Measurements from ENCODE around the gene MILR1.

Gene MILR1

DNA sequence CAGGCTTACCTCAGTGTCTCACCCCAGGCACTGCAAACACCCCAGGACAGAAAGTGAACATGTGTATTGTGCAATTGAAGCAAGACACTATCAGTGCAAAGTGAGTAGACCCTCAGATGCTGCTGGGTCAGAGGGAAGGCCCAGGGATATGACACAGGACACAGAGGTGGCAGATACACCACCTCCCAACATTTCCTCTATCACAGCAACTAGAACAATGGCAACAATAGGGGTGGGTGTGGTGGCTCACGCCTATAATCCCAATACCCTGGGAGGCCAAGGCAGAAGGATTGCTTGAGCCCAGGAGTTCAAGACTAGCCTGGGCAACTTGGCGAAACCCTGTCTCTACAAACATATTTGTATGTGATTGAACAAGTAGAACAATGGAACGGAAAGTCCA is 22.5 kb downstream of the MILR1 start:
- no peak overlapping the region for H3K4me3 ChIP-seq (ENCODE audit: low read length)
- TF ChIP-seq ZNF274 (IDR thresholded peaks at IDR 0.05; ENCODE audit: low read depth, low read length), result no peak

DNA sequence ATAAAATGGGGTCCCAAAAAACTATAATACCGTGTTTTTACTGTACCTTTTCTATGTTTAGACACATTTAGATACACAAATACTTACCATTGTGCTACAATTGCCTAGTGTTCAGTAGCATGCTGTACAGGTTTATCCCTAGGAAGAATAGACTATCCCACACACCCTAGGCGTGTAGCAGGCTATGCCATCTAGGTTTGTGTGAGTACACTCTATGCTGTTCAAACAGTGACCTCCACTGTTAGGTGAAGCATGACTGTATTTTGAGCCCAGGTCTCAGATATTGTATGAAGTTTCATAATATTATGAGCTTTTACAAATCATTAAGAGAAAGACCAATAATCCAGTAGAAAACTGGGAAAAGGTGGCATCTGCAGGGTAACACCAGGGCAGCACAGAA is 23.6 kb downstream of the MILR1 start:
- no peak overlapping the region for H3K4me3 ChIP-seq (ENCODE audit: low read length)
- TF ChIP-seq ZNF274 (IDR thresholded peaks at IDR 0.05; ENCODE audit: low read depth, low read length), result no peak

- no peak overlapping the region for H3K4me3 ChIP-seq (ENCODE audit: low read length)
- no peak for TF ChIP-seq ZNF274 (IDR thresholded peaks at IDR 0.05; ENCODE audit: low read depth, low read length)
These were observed 28.9 kb downstream of the MILR1 start for GRCh38 chr17:64477849-64478248.

GRCh38 chr17:64480951-64481350 is 32.0 kb downstream of the MILR1 start:
- no peak overlapping the region for H3K4me3 ChIP-seq (ENCODE audit: low read length)
- TF ChIP-seq ZNF274 (IDR thresholded peaks at IDR 0.05; ENCODE audit: low read depth, low read length), result no peak

- no peak overlapping the region for H3K4me3 ChIP-seq (ENCODE audit: low read length)
- TF ChIP-seq ZNF274 (IDR thresholded peaks at IDR 0.05; ENCODE audit: low read depth, low read length), result no peak
These were observed 35.5 kb downstream of the MILR1 start for GRCh38 chr17:64484380-64484779.

GRCh38 chr17:64488301-64488700 is 39.4 kb downstream of the MILR1 start:
- no peak for TF ChIP-seq ZNF274 (IDR thresholded peaks at IDR 0.05; ENCODE audit: low read depth, low read length)
- no peak overlapping the region for H3K4me3 ChIP-seq (ENCODE audit: low read length)

GRCh38 chr17:64491034-64491860 is 42.3 kb downstream of the MILR1 start:
- TF ChIP-seq ZNF274 (IDR thresholded peaks at IDR 0.05; ENCODE audit: low read depth, low read length), result no peak
- H3K4me3 ChIP-seq (ENCODE audit: low read length), result no peak overlapping the region

GRCh38 chr17:64491994-64492393 is 43.1 kb downstream of the MILR1 start:
- no peak for TF ChIP-seq ZNF274 (IDR thresholded peaks at IDR 0.05; ENCODE audit: low read depth, low read length)
- no peak overlapping the region for H3K4me3 ChIP-seq (ENCODE audit: low read length)

- no peak overlapping the region for H3K4me3 ChIP-seq (ENCODE audit: low read length)
- TF ChIP-seq ZNF274 (IDR thresholded peaks at IDR 0.05; ENCODE audit: low read depth, low read length), result no peak
These were observed 43.7 kb downstream of the MILR1 start for GRCh38 chr17:64492481-64493109.

DNA sequence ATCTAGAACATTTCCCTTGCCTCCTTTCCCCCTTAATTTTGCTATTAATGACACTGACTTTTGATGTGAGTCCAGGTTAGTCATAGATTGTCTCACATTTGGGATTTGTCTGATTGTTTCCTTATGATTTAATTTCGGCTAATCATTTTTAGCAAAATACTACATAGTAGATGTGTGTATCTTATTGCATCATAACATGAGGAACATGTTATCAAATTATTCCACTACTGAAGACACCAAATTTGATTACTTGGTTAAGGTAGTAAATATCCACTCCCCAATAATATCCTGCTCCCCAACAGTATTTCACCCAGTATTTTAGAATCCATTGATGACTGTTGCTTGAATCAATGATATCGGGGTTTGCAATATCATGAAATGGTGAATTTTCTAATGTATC is 45.2 kb downstream of the MILR1 start:
- H3K4me3 ChIP-seq (ENCODE audit: low read length), result no peak overlapping the region
- TF ChIP-seq ZNF274 (IDR thresholded peaks at IDR 0.05; ENCODE audit: low read depth, low read length), result no peak

- peak overlapping the region; percentile 93; the same call in 1 of the 2 replicates for H3K4me3 ChIP-seq (ENCODE audit: low read length)
These were observed 46.4 kb downstream of the MILR1 start for GRCh38 chr17:64495300-64495699.

- no peak for TF ChIP-seq ZNF274 (IDR thresholded peaks at IDR 0.05; ENCODE audit: low read depth, low read length)
- H3K4me3 ChIP-seq (ENCODE audit: low read length), result peak overlapping the region; percentile 93
These were observed 47.5 kb downstream of the MILR1 start for GRCh38 chr17:64496348-64496785.

DNA sequence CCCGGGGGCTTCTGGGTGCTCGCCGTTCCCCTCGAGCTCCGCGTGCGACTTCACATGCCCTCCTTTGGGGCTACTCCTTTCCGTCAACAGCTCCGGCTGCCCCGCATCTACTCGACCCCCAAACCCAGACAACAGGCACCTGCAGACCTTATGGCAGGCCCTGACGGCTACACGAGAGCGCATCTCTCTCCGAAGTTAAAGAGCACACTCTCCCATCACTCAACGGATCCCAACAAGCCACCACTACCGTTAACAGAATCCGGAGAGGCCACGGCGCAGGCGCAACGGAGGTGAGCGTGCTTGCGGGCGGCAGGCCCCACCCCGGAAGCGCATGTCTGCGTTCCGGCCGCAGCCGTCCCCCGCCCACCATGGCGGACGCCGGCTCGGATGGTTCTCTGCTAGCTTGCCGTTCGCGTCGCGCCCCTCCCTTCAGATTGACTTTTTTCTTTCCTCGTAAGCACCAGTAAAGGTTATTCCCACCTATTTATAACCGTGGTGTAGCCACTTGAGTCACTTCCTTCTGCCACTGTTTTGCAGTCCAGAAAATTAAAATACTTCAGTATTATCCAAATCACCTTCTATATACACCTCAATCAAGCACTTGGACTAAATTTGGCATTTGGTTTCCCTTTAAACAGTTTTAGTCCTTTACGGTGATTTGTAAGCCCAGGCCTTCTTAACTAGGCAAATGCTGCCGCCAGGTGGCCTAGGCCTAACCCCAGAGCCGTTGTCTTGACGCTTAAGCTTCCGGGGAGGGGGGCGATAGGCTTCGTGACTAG is 48.1 kb downstream of the MILR1 start, which contains the start of gene POLG2:
TSS of gene POLG2 (minus strand) at position 269 of the 779 bp plus-strand sequence. CDS start at position 183, 86 bp downstream.
- H3K4me3 ChIP-seq (ENCODE audit: low read length), result peak within 1 kb of the TSS; percentile 93
- no peak for TF ChIP-seq ZNF274 (IDR thresholded peaks at IDR 0.05; ENCODE audit: low read depth, low read length)

GRCh38 chr17:64497565-64498035 is 48.7 kb downstream of the MILR1 start:
- no peak for TF ChIP-seq ZNF274 (IDR thresholded peaks at IDR 0.05; ENCODE audit: low read depth, low read length)
- peak overlapping the region; percentile 93; the same call in 1 of the 2 replicates for H3K4me3 ChIP-seq (ENCODE audit: low read length)
